AG04449 (cell line): Measurements from ENCODE around the gene ARRDC3.

ENCODE experiments used
- CTCF ChIA-PET: fragments of 350-600 bp; formaldehyde crosslinking; extraction: SDS; loops from one replicate; lab custom pipeline; 2021; ENCODE audit warnings: antibody characterized with exemption; lab: Yijun Ruan, JAX
- POLR2A ChIA-PET: fragments of 400-600, 350-600 bp; formaldehyde crosslinking; extraction: SDS; loops from one replicate; lab custom pipeline; 2020; ENCODE audit warnings: antibody characterized with exemption, inconsistent platforms; lab: Yijun Ruan, JAX
- DNase-seq: peaks from one replicate; pipeline ENCODE4 v3.0.0-alpha.2; 2010; ENCODE audit warnings: low read depth, low spot score
- H3K4me3 ChIP-seq: 2 replicates; pipeline ENCODE4 v1.5.1; 2011; ENCODE audit warnings: low read depth, mild to moderate bottlenecking, control low read depth, low read length
- TF ChIP-seq, protein P1 (sequence below): IDR thresholded peaks from one replicate; pipeline ENCODE4 v1.5.1; 2011; ENCODE audit warnings: mild to moderate bottlenecking, moderate library complexity, low read length, control low read depth, inconsistent platforms; ENCODE audit not compliant: insufficient read depth; ENCODE audit errors: missing control alignments

The ARRDC3 gene

DNA sequence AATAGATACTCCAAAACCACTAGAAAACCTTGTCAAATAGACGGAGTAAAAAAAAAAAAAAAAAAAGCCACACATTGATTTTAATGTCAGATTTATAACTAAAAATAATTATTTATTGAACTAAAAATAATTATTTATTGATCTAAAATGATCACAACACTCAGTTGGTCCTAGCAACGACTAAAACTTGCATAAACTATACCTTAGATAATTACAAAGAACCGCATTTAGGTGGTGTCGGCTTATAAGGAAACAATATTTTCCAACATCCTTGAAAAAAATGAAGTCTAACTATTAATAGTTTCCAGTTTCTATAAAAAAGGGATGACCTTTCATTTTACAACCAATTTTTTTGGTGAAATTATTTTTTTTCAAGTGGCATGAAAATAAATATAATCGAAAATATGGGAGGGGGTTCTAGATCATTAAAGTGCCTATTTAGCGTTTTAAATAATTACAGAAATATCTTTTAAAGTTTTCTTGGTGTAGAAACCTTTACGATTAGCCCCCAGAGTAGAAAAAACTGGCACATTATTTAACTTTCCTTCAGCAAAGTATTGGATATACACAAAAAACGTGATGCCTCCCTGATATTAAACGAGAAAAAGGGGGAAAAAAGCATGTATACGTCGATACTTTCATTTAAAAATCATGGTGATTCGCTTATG, 3.7 kb downstream of the ARRDC3 start:
- H3K4me3 ChIP-seq: peak overlapping the region; percentile 60
- DNase-seq: no peak
- ChIA-PET CTCF (interaction anchor here (1.3 to 2.1 kb wide), 3 partner anchors 275 to 447 kb away, joined by 4 to 14 read pairs (median 4); no protein-coding TSS in a partner anchor), POLR2A (interaction anchor here (0.6 to 2.1 kb wide), 2 partner anchors 25 to 99 kb away, joined by 3 to 14 read pairs; no protein-coding TSS in a partner anchor)
- TF ChIP-seq, protein P1, sequence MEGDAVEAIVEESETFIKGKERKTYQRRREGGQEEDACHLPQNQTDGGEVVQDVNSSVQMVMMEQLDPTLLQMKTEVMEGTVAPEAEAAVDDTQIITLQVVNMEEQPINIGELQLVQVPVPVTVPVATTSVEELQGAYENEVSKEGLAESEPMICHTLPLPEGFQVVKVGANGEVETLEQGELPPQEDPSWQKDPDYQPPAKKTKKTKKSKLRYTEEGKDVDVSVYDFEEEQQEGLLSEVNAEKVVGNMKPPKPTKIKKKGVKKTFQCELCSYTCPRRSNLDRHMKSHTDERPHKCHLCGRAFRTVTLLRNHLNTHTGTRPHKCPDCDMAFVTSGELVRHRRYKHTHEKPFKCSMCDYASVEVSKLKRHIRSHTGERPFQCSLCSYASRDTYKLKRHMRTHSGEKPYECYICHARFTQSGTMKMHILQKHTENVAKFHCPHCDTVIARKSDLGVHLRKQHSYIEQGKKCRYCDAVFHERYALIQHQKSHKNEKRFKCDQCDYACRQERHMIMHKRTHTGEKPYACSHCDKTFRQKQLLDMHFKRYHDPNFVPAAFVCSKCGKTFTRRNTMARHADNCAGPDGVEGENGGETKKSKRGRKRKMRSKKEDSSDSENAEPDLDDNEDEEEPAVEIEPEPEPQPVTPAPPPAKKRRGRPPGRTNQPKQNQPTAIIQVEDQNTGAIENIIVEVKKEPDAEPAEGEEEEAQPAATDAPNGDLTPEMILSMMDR: no peak

DNA sequence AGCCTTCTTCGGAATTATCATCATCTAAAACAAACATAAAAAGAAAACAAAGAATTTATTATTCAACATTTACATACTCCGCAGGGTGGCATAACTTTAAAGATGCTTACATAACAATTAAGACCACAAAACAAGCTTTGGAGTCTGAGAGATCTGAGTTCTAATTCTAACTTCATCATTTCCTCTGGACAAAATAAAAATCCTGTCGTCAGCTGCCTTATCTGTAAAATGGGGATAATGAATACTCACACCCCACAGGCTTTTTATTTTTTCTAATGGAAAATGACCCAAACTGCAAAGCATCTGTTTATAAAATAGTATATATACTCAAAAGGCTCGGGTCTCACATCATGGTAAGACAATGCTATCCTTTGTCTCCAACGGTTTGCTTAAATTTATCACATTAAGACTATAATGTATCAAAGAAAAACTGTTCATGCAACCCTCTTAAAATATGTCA, 4.3 kb downstream of the ARRDC3 start:
- POLR2A ChIA-PET: interaction anchor here (0.6 kb wide), 1 partner anchor 25 kb away, joined by 3 read pairs; no protein-coding TSS in a partner anchor
- TF ChIP-seq, protein P1: no peak

DNA sequence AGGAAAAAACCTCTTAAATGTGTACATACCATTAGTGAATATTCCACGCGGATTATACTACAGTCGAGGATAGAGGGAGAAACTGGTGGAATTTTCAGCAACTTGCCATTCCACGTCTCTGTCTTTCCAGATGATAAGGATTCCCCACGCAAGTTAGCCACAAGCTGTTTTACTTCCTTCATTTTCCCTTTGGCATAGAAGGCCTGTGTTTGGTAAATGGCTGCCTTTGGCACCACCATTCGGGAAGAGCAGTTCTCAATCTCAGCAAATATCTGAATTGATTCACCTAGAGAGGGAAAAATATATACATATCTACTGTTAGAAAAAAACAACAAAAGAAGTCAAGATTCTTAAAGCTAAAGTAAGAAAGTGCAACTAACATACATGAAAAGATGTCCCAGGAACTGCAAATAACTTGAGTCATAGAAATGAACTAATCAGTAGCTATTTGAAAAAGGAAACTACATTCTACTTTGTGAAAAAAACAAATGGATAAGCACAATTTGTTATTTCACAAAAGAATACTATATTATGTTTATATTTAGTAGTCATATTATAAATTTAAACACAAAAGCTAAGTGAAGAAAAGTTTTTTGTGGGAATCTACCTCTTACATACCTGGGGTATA, 8.1 kb downstream of the ARRDC3 start:
- no peak overlapping the region for H3K4me3 ChIP-seq
- TF ChIP-seq, protein P1: no peak
- ChIA-PET CTCF (interaction anchor here (1.2 to 2.2 kb wide), 2 partner anchors 10 to 12 kb away, joined by 3 to 13 read pairs; no protein-coding TSS in a partner anchor), POLR2A (no interaction called here)
- no peak for DNase-seq

More for the DNA sequence above, 4.3 kb downstream of the ARRDC3 start:
- no peak for DNase-seq
- H3K4me3 ChIP-seq: peak overlapping the region; percentile 60
- CTCF ChIA-PET: interaction anchor here (1.3 to 1.4 kb wide), 2 partner anchors 275 to 276 kb away, joined by 4 read pairs; no protein-coding TSS in a partner anchor

DNA sequence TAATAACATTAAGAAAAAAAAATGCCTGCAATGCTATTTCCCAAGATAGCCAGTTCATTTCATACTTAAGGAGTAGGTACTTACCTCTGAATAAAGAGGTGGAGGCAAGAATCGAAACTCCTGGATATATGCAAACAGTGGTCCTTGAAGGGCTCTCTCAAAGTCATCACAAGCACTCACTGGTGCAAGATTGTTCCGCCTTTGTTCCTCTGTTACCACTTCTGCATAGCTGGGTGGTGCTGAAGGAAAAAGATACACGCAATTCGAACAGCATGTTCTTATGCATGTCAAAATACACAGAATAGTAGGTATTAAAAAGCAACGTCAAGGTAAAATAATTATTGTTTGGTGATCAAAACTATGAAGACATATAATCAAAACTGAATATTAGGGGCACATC, 9.5 kb downstream of the ARRDC3 start:
- CTCF ChIA-PET: interaction anchor here (1.4 to 2.2 kb wide), 2 partner anchors 11 to 442 kb away, joined by 3 to 13 read pairs; no protein-coding TSS in a partner anchor
- DNase-seq: no peak
- POLR2A ChIA-PET: interaction anchor here (1.1 kb wide), 1 partner anchor 9 kb away, joined by 8 read pairs; the partner anchor contains the start of gene ARRDC3
- no peak overlapping the region for H3K4me3 ChIP-seq
- TF ChIP-seq, protein P1: no peak

DNA sequence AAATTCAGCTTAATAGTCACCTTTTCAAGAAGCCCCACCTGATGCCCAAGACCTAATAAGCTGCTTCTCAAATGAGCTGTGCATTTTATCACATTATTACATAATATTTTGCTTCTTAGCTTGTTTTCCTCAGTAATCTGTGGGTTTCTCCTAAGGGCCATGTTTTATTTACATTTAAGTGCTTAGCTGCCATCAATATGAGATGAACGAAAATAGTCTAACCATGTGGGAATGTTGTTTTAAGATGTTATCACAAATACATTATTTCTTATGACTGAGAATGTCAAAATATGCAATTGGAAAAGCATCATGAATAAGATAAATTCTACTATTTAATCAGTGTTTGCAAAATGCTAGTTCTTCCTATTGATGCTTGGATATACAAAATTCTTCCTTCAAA, 10.1 kb downstream of the ARRDC3 start:
- TF ChIP-seq, protein P1: no peak
- ChIA-PET POLR2A (interaction anchor here (1.1 kb wide), 1 partner anchor 10 kb away, joined by 8 read pairs; the partner anchor contains the start of gene ARRDC3), CTCF (interaction anchor here (1.0 to 1.4 kb wide), 2 partner anchors 12 to 441 kb away, joined by 3 read pairs; no protein-coding TSS in a partner anchor)
- DNase-seq: no peak
- H3K4me3 ChIP-seq: no peak overlapping the region
